ENCODE data around the gene DLL1.
"Not testable (repeated sequence)": the region's sequence is repeated elsewhere in the genome, so short reads cannot be mapped to it uniquely, and the experiment has no call there.

Gene DLL1

GRCh38 chr6:170266061-170266825 lies 24.6 kb downstream of the DLL1 start:
- no peak for DNase-seq

GRCh38 chr6:170265655-170266054 lies 25.2 kb downstream of the DLL1 start:
- DNase-seq: peak; percentile 66

DNA sequence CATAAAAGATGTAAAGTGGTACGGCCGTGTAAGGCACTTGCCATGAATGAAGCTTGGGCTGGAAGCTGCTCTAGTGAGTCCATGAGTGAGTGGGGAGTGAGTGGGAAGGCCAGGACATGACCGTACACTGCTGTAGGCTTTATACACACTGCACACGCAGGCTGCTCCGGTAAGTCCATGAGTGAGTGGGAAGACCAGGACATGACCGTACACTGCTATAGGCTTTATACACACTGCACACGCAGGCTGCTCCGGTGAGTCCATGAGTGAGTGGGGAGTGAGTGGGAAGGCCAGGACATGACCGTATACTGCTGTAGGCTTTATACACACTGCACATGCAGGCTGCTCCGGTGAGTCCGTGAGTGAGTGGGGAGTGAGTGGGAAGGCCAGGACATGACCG lies 26.2 kb downstream of the DLL1 start:
- DNase-seq: not testable (repeated sequence)

- no peak for DNase-seq
Measured at GRCh38 chr6:170264086-170264485, 26.8 kb downstream of the DLL1 start.

DNA sequence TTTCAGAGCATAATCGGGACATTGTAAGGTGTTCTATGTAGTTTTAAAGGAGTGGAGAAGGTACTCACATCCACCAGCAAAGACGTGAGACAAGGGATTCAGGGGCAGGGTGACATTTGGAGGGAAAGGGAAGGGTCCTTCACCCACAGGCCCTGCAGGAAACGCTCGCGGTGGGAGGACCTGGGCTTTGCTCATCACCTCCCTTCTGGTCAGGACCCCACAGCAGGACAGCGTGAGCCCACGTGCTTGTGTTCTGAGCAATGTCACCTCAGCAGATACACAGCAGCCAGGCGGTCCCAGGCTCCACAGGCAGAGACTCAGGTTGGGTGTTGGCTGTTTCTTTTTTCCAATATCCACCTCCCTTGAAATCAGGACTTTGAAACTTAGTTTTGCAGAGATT lies 27.5 kb downstream of the DLL1 start:
- DNase-seq: no peak

GRCh38 chr6:170262489-170263088 lies 28.3 kb downstream of the DLL1 start:
- no peak for DNase-seq

DNA sequence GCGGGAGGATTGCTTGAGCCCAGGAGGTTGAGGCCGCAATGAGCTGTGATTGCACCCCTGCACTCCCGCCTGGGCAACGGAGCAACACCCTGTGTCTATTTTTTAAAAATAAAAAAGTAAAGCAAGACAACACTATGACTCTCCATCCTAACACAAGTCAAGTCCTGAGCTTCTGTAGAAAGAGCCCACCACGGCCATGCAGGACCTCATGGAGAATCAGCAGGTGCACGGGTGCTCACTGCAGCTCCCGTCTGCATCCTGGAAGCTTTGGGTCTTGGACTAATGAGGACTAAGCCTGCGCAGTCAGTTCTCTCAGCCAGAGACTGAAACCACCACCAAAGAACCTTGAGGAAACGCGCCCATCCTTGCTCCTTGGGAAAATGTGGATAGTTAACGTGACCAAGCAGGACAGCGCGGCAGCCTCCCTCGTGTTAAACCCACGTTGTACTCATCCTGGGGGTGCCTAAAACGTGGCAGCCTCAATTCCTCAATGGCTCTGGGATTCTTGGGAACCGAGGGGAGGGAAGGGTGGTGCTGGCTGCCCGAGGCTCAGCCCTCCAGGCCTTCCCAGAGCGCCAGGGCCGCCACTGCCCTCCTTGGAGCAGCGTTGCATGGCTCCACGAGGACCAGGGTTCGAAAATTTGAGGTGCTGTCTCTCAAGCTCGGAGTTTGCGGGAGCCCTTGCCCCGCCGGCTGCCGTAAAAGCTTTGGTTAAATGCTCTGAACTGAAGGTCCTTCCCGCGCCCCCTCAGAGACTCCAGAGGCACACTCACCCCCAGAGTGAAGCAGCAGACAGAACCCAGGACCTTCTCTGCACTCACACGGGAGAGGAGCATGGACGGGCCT lies 29.0 kb downstream of the DLL1 start:
- DNase-seq: no peak

DNA sequence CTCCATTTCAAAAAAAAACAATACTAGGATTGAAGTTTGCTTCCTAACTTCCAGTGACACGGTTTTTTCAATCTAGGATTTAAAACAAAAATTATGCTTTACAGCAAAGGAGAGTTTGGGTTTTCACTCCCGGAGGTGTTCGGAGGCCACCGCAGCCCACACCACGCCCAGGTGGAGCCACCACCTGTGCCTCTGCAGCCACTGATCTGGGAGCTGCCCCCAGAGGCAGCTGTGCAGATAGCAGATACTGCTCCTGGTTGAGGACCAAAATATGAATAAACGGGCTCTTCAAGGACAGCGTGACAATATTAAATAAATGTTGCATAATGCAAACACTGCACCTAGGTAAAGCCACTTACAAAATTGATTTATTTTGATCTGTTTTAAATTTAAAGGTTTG lies 30.2 kb downstream of the DLL1 start:
- no peak for DNase-seq

GRCh38 chr6:170259278-170259677 lies 31.6 kb downstream of the DLL1 start:
- no peak for DNase-seq

DNA sequence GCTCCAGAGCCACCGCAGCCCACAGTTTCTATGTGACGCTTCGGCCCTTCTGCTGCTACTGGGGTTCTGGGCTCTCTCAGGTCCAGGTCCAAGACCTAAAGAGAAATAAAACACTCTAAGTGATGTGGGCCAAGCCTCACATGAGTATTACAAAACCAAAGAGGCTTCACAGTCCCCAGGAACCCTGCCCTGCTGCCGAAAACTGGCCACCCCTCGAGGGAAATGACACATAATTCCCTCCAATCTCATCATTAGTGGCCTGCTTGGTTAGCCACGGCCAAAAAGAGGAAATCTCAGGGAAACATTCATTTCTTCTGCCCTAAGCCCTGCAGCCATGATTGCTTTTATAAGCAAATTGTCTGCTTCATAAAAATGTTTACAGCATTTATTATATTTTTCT lies 32.5 kb downstream of the DLL1 start:
- no peak for DNase-seq

- DNase-seq: no peak
Measured at GRCh38 chr6:170257376-170257775, 33.5 kb downstream of the DLL1 start.

- no peak for DNase-seq
Measured at GRCh38 chr6:170256641-170257040, 34.2 kb downstream of the DLL1 start.

DNA sequence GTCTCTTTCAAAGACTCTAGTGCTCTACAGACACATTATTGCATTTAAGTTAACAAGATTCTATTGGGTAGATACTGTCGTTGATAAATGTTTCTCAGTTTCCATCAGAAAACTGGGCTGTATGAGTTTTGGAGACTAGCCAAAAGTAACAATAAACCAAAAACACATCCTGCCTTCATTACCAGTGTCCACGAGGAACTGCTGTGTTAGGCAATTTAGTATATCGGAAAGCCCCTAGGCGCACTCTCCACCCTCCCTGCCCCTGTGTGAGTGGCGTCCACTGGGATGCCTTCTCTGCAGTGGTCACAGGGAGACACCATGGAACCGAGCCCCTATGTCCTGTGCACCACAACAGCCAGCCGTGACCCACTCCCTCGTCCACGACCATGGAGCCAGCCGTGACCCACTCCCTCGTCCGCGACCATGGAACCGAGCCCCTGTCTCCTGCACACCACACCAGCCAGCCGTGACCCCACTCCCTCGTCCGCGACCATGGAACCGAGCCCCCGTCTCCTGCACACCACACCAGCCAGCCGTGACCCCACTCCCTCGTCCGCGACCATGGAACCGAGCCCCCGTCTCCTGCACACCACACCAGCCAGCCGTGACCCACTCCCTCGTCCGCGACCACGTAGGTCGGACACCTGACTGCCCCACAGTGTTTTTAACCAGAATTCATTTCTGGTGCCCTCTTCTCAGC lies 35.3 kb downstream of the DLL1 start:
- DNase-seq: no peak

GRCh38 chr6:170254315-170255213 lies 36.3 kb downstream of the DLL1 start:
- DNase-seq: no peak

DNA sequence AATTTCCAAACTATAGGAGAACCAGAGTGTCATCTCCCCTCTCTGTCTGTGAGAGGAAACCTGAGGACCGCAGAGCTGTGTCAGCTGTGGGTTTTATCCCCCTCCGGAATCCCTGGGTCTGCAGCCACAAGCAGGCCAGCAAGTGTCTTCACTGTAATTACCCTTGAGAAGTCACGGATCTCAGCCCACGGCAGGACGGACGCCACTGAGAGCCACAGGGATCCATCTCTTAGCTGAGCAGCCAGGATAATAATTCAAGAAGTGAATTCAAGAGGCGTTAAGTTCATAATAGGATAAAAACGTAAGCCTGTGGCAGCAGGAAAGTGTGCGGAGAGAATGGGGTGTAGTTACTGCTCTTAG lies 37.0 kb downstream of the DLL1 start:
- no peak for DNase-seq

- DNase-seq: no peak
Measured at GRCh38 chr6:170253226-170253909, 37.5 kb downstream of the DLL1 start.

GRCh38 chr6:170251776-170252571 lies 38.9 kb downstream of the DLL1 start:
- no peak for DNase-seq

GRCh38 chr6:170250981-170251775 lies 39.7 kb downstream of the DLL1 start:
- no peak for DNase-seq

GRCh38 chr6:170250455-170250854 lies 40.4 kb downstream of the DLL1 start:
- no peak for DNase-seq

DNA sequence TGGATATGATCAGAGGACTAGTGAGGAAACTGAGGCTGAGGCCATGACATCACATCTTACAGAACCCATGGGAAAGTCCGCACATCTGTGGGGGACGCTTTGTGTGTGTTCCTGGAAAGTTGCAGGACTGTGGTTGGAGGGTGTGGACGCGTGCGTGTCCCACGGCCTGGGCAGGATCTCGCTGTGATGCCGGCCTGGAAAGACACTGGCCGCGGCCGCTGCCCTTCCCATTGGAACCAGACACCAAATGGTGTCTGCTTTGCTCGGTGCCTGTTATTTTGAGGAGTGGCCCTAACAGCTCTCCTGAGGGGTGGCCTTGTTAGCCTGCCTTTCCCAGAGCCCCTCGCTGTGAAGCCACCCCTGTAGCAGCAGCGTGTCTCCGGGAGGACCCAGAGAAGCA lies 41.1 kb downstream of the DLL1 start:
- no peak for DNase-seq

Data from SHP77 treated with DMSO at 0.1 percent for 48 hours (cell line).